Measurements from ENCODE around the gene STAG1.
"Not testable (repeated sequence)": the region's sequence is repeated elsewhere in the genome, so short reads cannot be mapped to it uniquely, and the experiment has no call there.

Gene STAG1

GRCh38 chr3:136503056-136503455 is 249.1 kb downstream of the STAG1 start:
- DNase-seq (ENCODE audit: low spot score): no peak

GRCh38 chr3:136498919-136499447 is 253.2 kb downstream of the STAG1 start:
- no peak for DNase-seq (ENCODE audit: low spot score)

- no peak for DNase-seq (ENCODE audit: low spot score)
Observed at GRCh38 chr3:136495213-136495612, 257.0 kb downstream of the STAG1 start.

GRCh38 chr3:136490646-136491405 is 261.4 kb downstream of the STAG1 start:
- DNase-seq (ENCODE audit: low spot score): no peak

- no peak for DNase-seq (ENCODE audit: low spot score)
Observed at GRCh38 chr3:136485777-136486176, 266.4 kb downstream of the STAG1 start.

- no peak for DNase-seq (ENCODE audit: low spot score)
Observed at GRCh38 chr3:136476280-136476679, 275.9 kb downstream of the STAG1 start.

GRCh38 chr3:136474876-136475275 is 277.3 kb downstream of the STAG1 start:
- not testable (repeated sequence) for DNase-seq (ENCODE audit: low spot score)

GRCh38 chr3:136473716-136474326 is 278.4 kb downstream of the STAG1 start:
- DNase-seq (ENCODE audit: low spot score): no peak

- DNase-seq (ENCODE audit: low spot score): no peak
Observed at GRCh38 chr3:136465296-136465695, 286.9 kb downstream of the STAG1 start.

GRCh38 chr3:136464502-136464901 is 287.7 kb downstream of the STAG1 start:
- DNase-seq (ENCODE audit: low spot score): no peak

GRCh38 chr3:136463170-136463569 is 289.0 kb downstream of the STAG1 start:
- no peak for DNase-seq (ENCODE audit: low spot score)

- no peak for DNase-seq (ENCODE audit: low spot score)
Observed at GRCh38 chr3:136457793-136458192, 294.4 kb downstream of the STAG1 start.

GRCh38 chr3:136456196-136456595 is 296.0 kb downstream of the STAG1 start:
- DNase-seq (ENCODE audit: low spot score): no peak

- DNase-seq (ENCODE audit: low spot score): no peak
Observed at GRCh38 chr3:136444581-136444980, 307.6 kb downstream of the STAG1 start.

GRCh38 chr3:136437043-136437442 is 315.1 kb downstream of the STAG1 start:
- no peak for DNase-seq (ENCODE audit: low spot score)

- DNase-seq (ENCODE audit: low spot score): no peak
Observed at GRCh38 chr3:136434429-136434828, 317.7 kb downstream of the STAG1 start.

- DNase-seq (ENCODE audit: low spot score): no peak
Observed at GRCh38 chr3:136432685-136433084, 319.5 kb downstream of the STAG1 start.

- no peak for DNase-seq (ENCODE audit: low spot score)
Observed at GRCh38 chr3:136428167-136428566, 324.0 kb downstream of the STAG1 start.

GRCh38 chr3:136427236-136427635 is 324.9 kb downstream of the STAG1 start:
- DNase-seq (ENCODE audit: low spot score): no peak

GRCh38 chr3:136414476-136414875 is 337.7 kb downstream of the STAG1 start:
- no peak for DNase-seq (ENCODE audit: low spot score)

GRCh38 chr3:136412307-136412706 is 339.9 kb downstream of the STAG1 start:
- DNase-seq (ENCODE audit: low spot score): no peak

GRCh38 chr3:136409549-136409948 is 342.6 kb downstream of the STAG1 start:
- DNase-seq (ENCODE audit: low spot score): no peak

GRCh38 chr3:136404056-136404455 is 348.1 kb downstream of the STAG1 start:
- no peak for DNase-seq (ENCODE audit: low spot score)

- DNase-seq (ENCODE audit: low spot score): no peak
Observed at GRCh38 chr3:136396916-136397315, 355.3 kb downstream of the STAG1 start.

Measured in Ammon's horn (tissue), 1 donor.